Pancreas (tissue), 10 donors: ENCODE results near the gene TIA1. TPM values are rescaled to one million over a fixed set of nuclear protein-coding genes. Genes with fewer than 3 reads are reported as not detected.

Source experiments
- ATAC-seq, 4 donors: fragments of 200-7000 bp; cut with Tn5 transposase; one replicate each; pipeline versions ENCODE4 v1.8.0 to v1.9.1; 2020; ENCODE audit warnings: mild to moderate bottlenecking in 4 of 4, moderate library complexity in 4 of 4
- DNase-seq, 6 donors: peaks; one replicate each; pipeline ENCODE4 v3.0.0-alpha.2; 2020
- FAIRE-seq: peaks from 2 replicates; lab custom pipeline; 2012; peaks lifted over from hg19 to GRCh38; lab: Jason Lieb, UNC
- H3K27ac ChIP-seq, 4 donors: fragments of 200-600 bp; sonication (generic); 1 replicate in 3 of 4; 2 replicates in 1 of 4; pipeline versions ENCODE4 v1.5.0 to v1.8.0; 2020
- H3K27me3 ChIP-seq, 4 donors: fragments of 200-600 bp; one replicate each; pipeline ENCODE4 v1.8.0; 2021
- H3K36me3 ChIP-seq, 3 donors: fragments of 200-600 bp; sonication (generic) in 1 of 3; one replicate each; pipeline versions ENCODE4 v1.5.0 to v1.8.0; 2020 to 2021
- H3K4me1 ChIP-seq, 3 donors: fragments of 200-600 bp; one replicate each; pipeline ENCODE4 v1.8.0; 2021
- H3K4me3 ChIP-seq, 4 donors: fragments of 200-600 bp; sonication (generic) in 2 of 4; one replicate each; pipeline versions ENCODE4 v1.5.0 to v1.8.0; 2020 to 2021
- H3K9me3 ChIP-seq, 4 donors: fragments of 200-600 bp; one replicate each; pipeline ENCODE4 v1.8.0; 2021
- WGBS, 2 donors: extraction: QIAGEN DNeasy Blood & Tissue Kit; methylation state at CpG; one replicate each; pipeline ENCODE4 v1.1.7; 2013; 5-methylcytosine and 5-hydroxymethylcytosine counted together
- intact Hi-C, 3 donors: fragments of 100-400 bp; cut with DNase I; formaldehyde crosslinking; loops; one replicate each; pipeline versions ENCODE4 v1.11.1 to v1.14.2; 2022
- polyA plus RNA-seq, 2 donors: library from polyadenylated mRNA; stranded (reverse); fragments of 200-250 nt; gene quantifications; one replicate each; pipeline ENCODE4 v1.2.3, GENCODE V29; 2013
- total RNA-seq, 6 donors: library from RNA; stranded (reverse); fragmentation: NEBNext Ultra II Directional in 4 of 6; extraction: Animal tissue kit (Norgen Biotek cat#: 25700) in 4 of 6; gene quantifications; one replicate each; pipeline versions ENCODE4 v1.2.1 to v1.2.4, GENCODE V29; 2021 to 2023
- TF ChIP-seq, protein P1 (sequence below), 4 donors: fragments of 200-600 bp; sonication (generic) in 3 of 4; IDR thresholded peaks; one replicate each; pipeline versions ENCODE4 v1.5.0 to v1.8.0; 2021; ENCODE audit warnings: antibody characterized with exemption in 4 of 4
- donor health status: healthy with polysubstance abuse.
- donor health status: DM: no; HTN: no; CAD: no; lungs with moderate emphysema.
- donor health status: DM: no; HTN: no; CAD: no.
- donor health status: control.
- donor health status: control.
- donor health status: Bipolar disorder and iron deficiency.
- donor health status: DM: yes; HTN: yes; CAD: no.
- donor health status: DM: no; HTN: no; CAD: no.
- donor health status: DM: no; HTN: no; CAD: no.
- donor health status: DM: yes; HTN: yes; CAD: no.

TIA1 gene
- total and polyA plus RNA-seq, 8 donors = 24.0 to 87.2 (median 44.4) TPM

DNA sequence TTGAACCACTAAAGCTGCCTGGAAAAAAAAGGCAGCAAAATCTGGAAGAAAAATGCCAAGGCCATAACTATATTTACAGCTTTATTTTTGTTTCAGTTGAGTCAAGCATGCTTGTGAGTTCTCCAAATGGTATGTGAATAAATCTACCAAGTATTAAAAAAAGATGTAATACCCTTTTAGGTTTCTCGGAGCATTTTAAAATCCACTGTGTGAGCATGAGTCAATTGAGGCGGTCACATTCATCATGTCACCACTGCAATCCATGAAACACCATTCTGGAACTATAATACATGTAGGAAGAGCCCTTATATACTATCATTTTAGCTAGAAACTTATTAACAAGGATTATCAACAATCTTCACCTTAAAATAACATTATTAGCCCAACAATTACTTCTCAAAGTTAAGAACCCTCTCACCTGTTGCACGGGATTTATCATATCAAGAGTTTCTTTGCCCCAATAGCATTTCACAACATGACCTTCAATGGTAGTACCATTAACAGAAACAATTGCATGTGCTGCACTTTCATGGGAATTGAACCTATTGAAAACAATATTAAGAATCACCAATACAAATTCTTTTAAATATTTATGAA lies 33.4 kb downstream of the TIA1 start:
- TF ChIP-seq, protein P1, sequence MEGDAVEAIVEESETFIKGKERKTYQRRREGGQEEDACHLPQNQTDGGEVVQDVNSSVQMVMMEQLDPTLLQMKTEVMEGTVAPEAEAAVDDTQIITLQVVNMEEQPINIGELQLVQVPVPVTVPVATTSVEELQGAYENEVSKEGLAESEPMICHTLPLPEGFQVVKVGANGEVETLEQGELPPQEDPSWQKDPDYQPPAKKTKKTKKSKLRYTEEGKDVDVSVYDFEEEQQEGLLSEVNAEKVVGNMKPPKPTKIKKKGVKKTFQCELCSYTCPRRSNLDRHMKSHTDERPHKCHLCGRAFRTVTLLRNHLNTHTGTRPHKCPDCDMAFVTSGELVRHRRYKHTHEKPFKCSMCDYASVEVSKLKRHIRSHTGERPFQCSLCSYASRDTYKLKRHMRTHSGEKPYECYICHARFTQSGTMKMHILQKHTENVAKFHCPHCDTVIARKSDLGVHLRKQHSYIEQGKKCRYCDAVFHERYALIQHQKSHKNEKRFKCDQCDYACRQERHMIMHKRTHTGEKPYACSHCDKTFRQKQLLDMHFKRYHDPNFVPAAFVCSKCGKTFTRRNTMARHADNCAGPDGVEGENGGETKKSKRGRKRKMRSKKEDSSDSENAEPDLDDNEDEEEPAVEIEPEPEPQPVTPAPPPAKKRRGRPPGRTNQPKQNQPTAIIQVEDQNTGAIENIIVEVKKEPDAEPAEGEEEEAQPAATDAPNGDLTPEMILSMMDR (IDR thresholded peaks at IDR 0.05) = no peak
- H3K27me3 ChIP-seq = no peaks in the 10 kb centered on the region
- DNase-seq (no peak), FAIRE-seq (no peak), ATAC-seq (no peak)
- H3K4me3 ChIP-seq = no peak overlapping the region
- H3K36me3 ChIP-seq = peaks cover 0 to 43% (median 3%) of the 10 kb centered on the region in 3 donors
- WGBS, 2 donors = 74 to 75% methylated on average over 3 of the region's 3 CpGs
- intact Hi-C loops = no loop called here
- peaks cover 0 to 4% (median 0%) of the 10 kb centered on the region in 3 donors for H3K4me1 ChIP-seq
- no peak overlapping the region for H3K27ac ChIP-seq
- H3K9me3 ChIP-seq = no peaks in the 10 kb centered on the region

DNA sequence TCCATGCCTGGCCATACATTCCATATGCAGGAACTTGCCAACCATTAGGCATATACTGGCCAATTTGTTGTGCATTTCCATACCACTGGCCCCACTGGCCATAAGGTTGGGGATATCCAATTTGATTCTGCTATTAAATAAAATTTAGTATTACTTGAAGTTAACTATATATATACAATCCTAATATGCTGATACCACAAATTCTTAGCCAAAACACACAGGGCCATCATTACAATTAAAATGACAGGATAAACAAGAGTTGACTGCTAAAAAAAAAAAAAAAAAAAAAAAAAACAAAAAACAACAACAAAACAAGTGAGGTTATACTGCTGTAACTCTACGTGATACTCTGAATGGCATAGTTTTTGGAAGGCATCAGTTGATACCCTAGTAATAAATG lies 34.1 kb downstream of the TIA1 start:
- Histone ChIP-seq H3K36me3 (peaks cover 0 to 36% (median 3%) of the 10 kb centered on the region in 3 donors), H3K4me1 (peaks cover 0 to 4% (median 0%) of the 10 kb centered on the region in 3 donors), H3K9me3 (no peaks in the 10 kb centered on the region), H3K4me3 (no peak overlapping the region), H3K27ac (no peak overlapping the region), H3K27me3 (no peaks in the 10 kb centered on the region)
- DNase-seq (no peak), FAIRE-seq (peak; percentile 26), ATAC-seq (no peak)
- intact Hi-C loops = no loop called here
- TF ChIP-seq, protein P1 (IDR thresholded peaks at IDR 0.05) = no peak
- WGBS, 2 donors = 98 to 100% methylated on average over 1 of the region's 1 CpG

DNA sequence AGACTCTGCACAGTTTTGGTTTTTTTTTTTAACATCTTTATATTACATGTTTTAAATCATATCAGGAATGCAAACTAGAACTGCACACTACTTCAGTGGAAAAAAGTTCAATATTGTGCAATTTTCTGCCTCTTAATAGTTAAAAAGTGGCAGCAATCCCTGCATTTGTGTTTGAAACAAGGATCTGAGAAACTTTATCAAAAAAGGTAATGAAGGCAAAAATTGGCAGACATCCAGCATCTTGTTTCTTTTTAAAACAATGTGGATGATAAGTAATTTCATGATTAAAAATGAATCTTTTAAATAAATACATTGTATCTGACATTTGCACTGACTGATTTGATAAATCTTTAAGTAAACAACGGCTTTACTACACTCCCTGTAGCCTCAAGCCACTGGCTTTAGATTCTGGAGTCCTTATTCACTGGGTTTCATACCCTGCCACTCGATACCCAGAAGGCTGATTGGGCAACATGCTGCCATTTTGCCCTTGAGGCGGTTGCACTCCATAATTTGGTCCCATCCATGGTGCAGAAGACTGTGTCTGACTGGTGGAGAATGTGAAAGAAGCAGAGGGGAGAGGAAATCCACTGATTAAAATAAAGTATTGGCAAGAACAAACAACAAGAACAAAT lies 36.0 kb downstream of the TIA1 start:
- Histone ChIP-seq H3K9me3 (no peaks in the 10 kb centered on the region), H3K27me3 (no peaks in the 10 kb centered on the region), H3K4me3 (no peak overlapping the region), H3K27ac (no peak overlapping the region), H3K36me3 (peaks cover 0 to 26% (median 3%) of the 10 kb centered on the region in 3 donors), H3K4me1 (peaks cover 0 to 4% (median 0%) of the 10 kb centered on the region in 3 donors)
- ATAC-seq (no peak), DNase-seq (no peak), FAIRE-seq (no peak)
- WGBS, 2 donors = 59 to 68% methylated on average over 3 of the region's 3 CpGs
- intact Hi-C loops = no loop called here
- TF ChIP-seq, protein P1 (IDR thresholded peaks at IDR 0.05) = no peak

DNA sequence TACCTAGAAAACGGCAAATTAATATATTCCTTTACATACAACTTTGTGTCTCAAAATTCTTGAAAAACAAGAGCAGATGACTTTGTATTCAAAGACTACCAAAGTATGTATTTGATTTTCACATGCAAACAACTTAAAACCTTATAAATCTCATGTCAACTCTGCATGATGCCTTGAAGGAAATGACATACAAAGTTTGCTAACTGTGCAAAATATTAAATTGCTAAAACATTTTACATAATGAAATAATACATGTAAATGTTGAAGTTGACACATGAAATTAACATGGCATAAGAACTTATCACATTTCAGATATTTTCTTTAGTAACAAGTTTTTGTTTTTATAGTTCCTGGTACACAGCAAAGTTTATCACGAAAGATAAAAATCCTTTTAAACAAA lies 36.8 kb downstream of the TIA1 start:
- Histone ChIP-seq H3K4me3 (no peak overlapping the region), H3K27me3 (no peaks in the 10 kb centered on the region), H3K9me3 (no peaks in the 10 kb centered on the region), H3K27ac (no peak overlapping the region), H3K4me1 (peaks cover 0 to 4% (median 0%) of the 10 kb centered on the region in 3 donors), H3K36me3 (peaks cover 0 to 21% (median 3%) of the 10 kb centered on the region in 3 donors)
- TF ChIP-seq, protein P1 (IDR thresholded peaks at IDR 0.05) = no peak
- FAIRE-seq = peak; percentile 13
- 68 to 72% methylated on average over 2 of the region's 2 CpGs for WGBS, 2 donors
- no peak for DNase-seq
- intact Hi-C loops = no loop called here
- ATAC-seq = no peak

DNA sequence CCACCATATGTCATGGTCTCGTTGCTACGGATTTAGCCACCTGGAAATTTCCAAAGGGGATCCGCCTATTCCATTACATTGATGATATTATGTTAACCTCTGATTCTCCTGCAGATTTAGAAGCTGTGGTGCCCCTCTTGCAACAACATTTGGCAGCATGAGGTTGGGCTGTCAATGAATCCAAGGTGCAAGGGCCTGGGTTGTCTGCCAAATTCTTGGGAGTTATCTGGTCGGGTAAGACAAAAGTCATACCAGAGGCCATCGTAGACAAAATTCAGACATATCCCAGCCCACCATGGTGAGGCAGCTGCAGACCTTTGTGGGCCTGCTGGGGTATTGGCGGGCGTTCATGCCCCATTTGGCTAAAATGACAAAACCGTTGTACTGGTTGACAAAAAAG lies 44.0 kb downstream of the TIA1 start:
- Histone ChIP-seq H3K27ac (no peak overlapping the region), H3K36me3 (no peaks in the 10 kb centered on the region), H3K9me3 (no peaks in the 10 kb centered on the region), H3K4me3 (no peak overlapping the region), H3K27me3 (no peaks in the 10 kb centered on the region), H3K4me1 (peaks cover 0 to 3% (median 0%) of the 10 kb centered on the region in 3 donors)
- intact Hi-C loops = no loop called here
- TF ChIP-seq, protein P1 (IDR thresholded peaks at IDR 0.05) = no peak
- ATAC-seq = no peak
- FAIRE-seq = no peak
- 88 to 89% methylated on average over 8 of the region's 8 CpGs for WGBS, 2 donors
- no peak for DNase-seq
